Osteocyte (in vitro differentiated cells): Measurements from ENCODE around the gene NELL2. TPM values are rescaled to one million over a fixed set of nuclear protein-coding genes. Genes with fewer than 3 reads are reported as not detected.

Experiments used
- DNase-seq: peaks from one replicate; pipeline ENCODE4 v3.0.0; 2021; ENCODE audit warnings: mixed read lengths; ENCODE audit not compliant: unreplicated experiment; ENCODE audit errors: extremely low spot score
- H3K27ac Mint-ChIP-seq: one replicate; pipeline ENCODE4 v1.8.0; 2021; ENCODE audit warnings: mild to moderate bottlenecking, mixed read lengths; ENCODE audit not compliant: unreplicated experiment
- H3K27me3 Mint-ChIP-seq: one replicate; pipeline ENCODE4 v1.8.0; 2021; ENCODE audit warnings: mixed read lengths; ENCODE audit not compliant: unreplicated experiment
- H3K36me3 Mint-ChIP-seq: one replicate; pipeline ENCODE4 v1.8.0; 2021; ENCODE audit warnings: mixed read lengths; ENCODE audit not compliant: unreplicated experiment
- H3K4me1 Mint-ChIP-seq: one replicate; pipeline ENCODE4 v1.8.0; 2021; ENCODE audit warnings: mixed read lengths; ENCODE audit not compliant: unreplicated experiment
- H3K4me3 Mint-ChIP-seq: one replicate; pipeline ENCODE4 v1.8.0; 2021; ENCODE audit warnings: mild to moderate bottlenecking, moderate library complexity, mixed read lengths; ENCODE audit not compliant: unreplicated experiment
- H3K9me3 Mint-ChIP-seq: one replicate; pipeline ENCODE4 v1.8.0; 2021; ENCODE audit warnings: mixed read lengths; ENCODE audit not compliant: unreplicated experiment
- total RNA-seq: library from RNA; stranded (reverse); gene quantifications from 2 replicates; pipeline ENCODE4 v1.2.1, GENCODE V29; 2021
- TF ChIP-seq, protein P1 (sequence below): fragments of 200-600 bp; sonication (generic); IDR thresholded peaks from 2 replicates; pipeline ENCODE4 v1.5.0; 2021; ENCODE audit warnings: antibody characterized with exemption, mild to moderate bottlenecking, moderate library complexity

The NELL2 gene
- total RNA-seq, 1 donor from 2014 or later: not detected

GRCh38 chr12:44875417-44875953 is 630 bp downstream of the NELL2 start:
- Mint-ChIP-seq H3K27me3 (peaks cover 57% of the 10 kb centered on the region), H3K4me3 (peak overlapping the region; percentile 65), H3K9me3 (peaks cover 3% of the 10 kb centered on the region), H3K36me3 (no peaks in the 10 kb centered on the region), H3K27ac (no peak overlapping the region), H3K4me1 (peaks cover 20% of the 10 kb centered on the region)
- DNase-seq: no peak
- TF ChIP-seq, protein P1, sequence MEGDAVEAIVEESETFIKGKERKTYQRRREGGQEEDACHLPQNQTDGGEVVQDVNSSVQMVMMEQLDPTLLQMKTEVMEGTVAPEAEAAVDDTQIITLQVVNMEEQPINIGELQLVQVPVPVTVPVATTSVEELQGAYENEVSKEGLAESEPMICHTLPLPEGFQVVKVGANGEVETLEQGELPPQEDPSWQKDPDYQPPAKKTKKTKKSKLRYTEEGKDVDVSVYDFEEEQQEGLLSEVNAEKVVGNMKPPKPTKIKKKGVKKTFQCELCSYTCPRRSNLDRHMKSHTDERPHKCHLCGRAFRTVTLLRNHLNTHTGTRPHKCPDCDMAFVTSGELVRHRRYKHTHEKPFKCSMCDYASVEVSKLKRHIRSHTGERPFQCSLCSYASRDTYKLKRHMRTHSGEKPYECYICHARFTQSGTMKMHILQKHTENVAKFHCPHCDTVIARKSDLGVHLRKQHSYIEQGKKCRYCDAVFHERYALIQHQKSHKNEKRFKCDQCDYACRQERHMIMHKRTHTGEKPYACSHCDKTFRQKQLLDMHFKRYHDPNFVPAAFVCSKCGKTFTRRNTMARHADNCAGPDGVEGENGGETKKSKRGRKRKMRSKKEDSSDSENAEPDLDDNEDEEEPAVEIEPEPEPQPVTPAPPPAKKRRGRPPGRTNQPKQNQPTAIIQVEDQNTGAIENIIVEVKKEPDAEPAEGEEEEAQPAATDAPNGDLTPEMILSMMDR: no peak

DNA sequence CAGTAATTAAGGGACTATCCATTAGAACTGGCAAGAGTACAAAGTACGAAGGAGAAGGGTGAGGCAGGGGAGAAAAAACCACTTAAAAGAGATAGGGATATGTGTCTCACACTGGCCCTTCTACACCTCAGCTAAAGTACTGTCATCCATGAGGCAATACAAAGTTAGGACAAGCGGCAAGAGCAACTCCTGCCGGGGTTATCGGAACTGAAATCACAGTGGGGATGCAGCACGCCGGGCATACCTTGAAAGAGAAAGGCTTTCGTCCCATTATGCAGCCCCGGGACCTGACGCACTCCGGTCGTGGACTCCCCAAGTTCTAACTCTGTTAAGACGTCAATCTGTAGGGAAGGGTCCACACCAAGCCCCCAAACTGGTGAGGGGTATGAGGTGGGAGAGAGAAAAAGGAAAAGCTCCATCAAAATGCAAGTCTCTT is 1.1 kb downstream of the NELL2 start:
- TF ChIP-seq, protein P1: no peak
- no peak for DNase-seq
- Mint-ChIP-seq H3K4me1 (peaks cover 20% of the 10 kb centered on the region), H3K36me3 (no peaks in the 10 kb centered on the region), H3K27me3 (peaks cover 57% of the 10 kb centered on the region), H3K4me3 (peak overlapping the region; percentile 65), H3K9me3 (peaks cover 3% of the 10 kb centered on the region), H3K27ac (no peak overlapping the region)

GRCh38 chr12:44873898-44874297 is 2.2 kb downstream of the NELL2 start:
- DNase-seq: no peak
- H3K4me3 Mint-ChIP-seq: no peak overlapping the region
- peaks cover 20% of the 10 kb centered on the region for H3K4me1 Mint-ChIP-seq
- TF ChIP-seq, protein P1: peak; percentile 24
- peaks cover 52% of the 10 kb centered on the region for H3K27me3 Mint-ChIP-seq
- H3K27ac Mint-ChIP-seq: no peak overlapping the region
- H3K9me3 Mint-ChIP-seq: no peaks in the 10 kb centered on the region
- no peaks in the 10 kb centered on the region for H3K36me3 Mint-ChIP-seq

GRCh38 chr12:44869503-44869902 is 6.6 kb downstream of the NELL2 start:
- Mint-ChIP-seq H3K4me3 (no peak overlapping the region), H3K27ac (no peak overlapping the region), H3K4me1 (no peaks in the 10 kb centered on the region), H3K9me3 (peaks cover 7% of the 10 kb centered on the region), H3K27me3 (peaks cover 22% of the 10 kb centered on the region), H3K36me3 (no peaks in the 10 kb centered on the region)
- TF ChIP-seq, protein P1: no peak
- no peak for DNase-seq

DNA sequence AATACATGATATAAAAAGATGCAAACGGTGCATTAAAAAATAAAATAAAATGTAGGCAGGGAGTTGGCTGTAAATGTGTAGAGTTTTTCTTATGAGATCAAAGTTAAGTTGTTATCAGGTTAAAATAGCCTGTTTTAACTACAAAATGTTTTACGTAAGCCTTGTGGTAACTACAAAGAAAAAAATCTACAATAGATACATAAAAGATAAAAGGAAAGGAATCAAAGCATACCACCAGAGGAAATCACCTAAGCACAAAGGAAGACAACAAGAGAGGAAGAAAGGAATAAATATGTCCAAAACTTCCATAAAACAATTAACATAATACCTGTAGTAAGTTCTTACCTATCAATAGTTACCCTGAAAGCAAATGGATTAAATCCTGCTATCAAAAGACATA is 12.2 kb downstream of the NELL2 start:
- TF ChIP-seq, protein P1: no peak
- Mint-ChIP-seq H3K9me3 (peaks cover 7% of the 10 kb centered on the region), H3K4me1 (no peaks in the 10 kb centered on the region), H3K27me3 (no peaks in the 10 kb centered on the region), H3K36me3 (no peaks in the 10 kb centered on the region), H3K4me3 (no peak overlapping the region), H3K27ac (no peak overlapping the region)
- no peak for DNase-seq
